Neural crest cell (in vitro differentiated cells): ENCODE results near the gene NSG2. TPM values are rescaled to one million over a fixed set of nuclear protein-coding genes. Genes with fewer than 3 reads are reported as not detected.
"Not testable (repeated sequence)": the region's sequence is repeated elsewhere in the genome, so short reads cannot be mapped to it uniquely, and the experiment has no call there.

Experiments used
- DNase-seq: peaks from one replicate; pipeline ENCODE4 v3.0.0; 2021; ENCODE audit warnings: low read depth, mixed read lengths, low spot score
- H3K27ac Mint-ChIP-seq: one replicate; pipeline ENCODE4 v1.8.0; 2021; ENCODE audit warnings: mild to moderate bottlenecking, mixed read lengths; ENCODE audit not compliant: unreplicated experiment
- H3K27me3 Mint-ChIP-seq: 2 replicates; pipeline ENCODE4 v1.8.0; 2021; ENCODE audit warnings: low read depth, mild to moderate bottlenecking, mixed read lengths
- H3K36me3 Mint-ChIP-seq: 2 replicates; pipeline ENCODE4 v1.8.0; 2021; ENCODE audit warnings: low read depth, mild to moderate bottlenecking, mixed read lengths
- H3K4me1 Mint-ChIP-seq: 2 replicates; pipeline ENCODE4 v1.8.0; 2021; ENCODE audit warnings: mixed read lengths
- H3K4me3 Mint-ChIP-seq: one replicate; pipeline ENCODE4 v1.8.0; 2021; ENCODE audit warnings: mild to moderate bottlenecking, mixed read lengths
- H3K9me3 Mint-ChIP-seq: 2 replicates; pipeline ENCODE4 v1.8.0; 2021; ENCODE audit warnings: mixed read lengths
- total RNA-seq: library from RNA; stranded (reverse); gene quantifications from 2 replicates; pipeline ENCODE4 v1.2.1, GENCODE V29; 2021
- TF ChIP-seq, protein P1 (sequence below): fragments of 200-600 bp; sonication (generic); conservative IDR thresholded peaks from 2 replicates; pipeline ENCODE4 v1.5.0; 2021; ENCODE audit warnings: antibody characterized with exemption, mild to moderate bottlenecking

The NSG2 gene
- total RNA-seq, 1 donor from 2014 or later = 4.0 TPM

DNA sequence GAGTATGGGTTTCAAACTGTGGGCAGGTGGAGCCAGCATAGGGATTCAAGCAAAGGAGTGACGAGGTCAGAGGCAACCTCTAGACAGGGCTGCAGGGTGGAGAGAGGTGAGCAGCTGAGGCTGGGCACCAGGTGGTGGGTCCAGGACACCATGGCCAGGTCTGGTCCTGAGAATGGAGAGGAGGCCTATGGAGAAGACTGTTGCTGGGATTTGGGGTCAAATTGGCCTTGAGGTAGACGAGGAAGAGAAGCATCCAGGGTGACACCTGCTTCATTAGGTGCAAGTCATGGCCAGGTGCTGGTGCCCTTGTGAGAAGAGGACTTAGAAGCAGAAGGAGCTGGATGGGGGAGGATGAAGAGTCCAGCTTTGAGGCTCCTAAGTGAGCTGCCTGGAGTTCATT lies 99.6 kb downstream of the NSG2 start:
- Mint-ChIP-seq H3K4me1 (peaks cover 13% of the 10 kb centered on the region), H3K27me3 (peaks cover 18% of the 10 kb centered on the region), H3K4me3 (no peak overlapping the region), H3K36me3 (no peaks in the 10 kb centered on the region), H3K9me3 (no peaks in the 10 kb centered on the region), H3K27ac (peak overlapping the region; percentile 70)
- TF ChIP-seq, protein P1, sequence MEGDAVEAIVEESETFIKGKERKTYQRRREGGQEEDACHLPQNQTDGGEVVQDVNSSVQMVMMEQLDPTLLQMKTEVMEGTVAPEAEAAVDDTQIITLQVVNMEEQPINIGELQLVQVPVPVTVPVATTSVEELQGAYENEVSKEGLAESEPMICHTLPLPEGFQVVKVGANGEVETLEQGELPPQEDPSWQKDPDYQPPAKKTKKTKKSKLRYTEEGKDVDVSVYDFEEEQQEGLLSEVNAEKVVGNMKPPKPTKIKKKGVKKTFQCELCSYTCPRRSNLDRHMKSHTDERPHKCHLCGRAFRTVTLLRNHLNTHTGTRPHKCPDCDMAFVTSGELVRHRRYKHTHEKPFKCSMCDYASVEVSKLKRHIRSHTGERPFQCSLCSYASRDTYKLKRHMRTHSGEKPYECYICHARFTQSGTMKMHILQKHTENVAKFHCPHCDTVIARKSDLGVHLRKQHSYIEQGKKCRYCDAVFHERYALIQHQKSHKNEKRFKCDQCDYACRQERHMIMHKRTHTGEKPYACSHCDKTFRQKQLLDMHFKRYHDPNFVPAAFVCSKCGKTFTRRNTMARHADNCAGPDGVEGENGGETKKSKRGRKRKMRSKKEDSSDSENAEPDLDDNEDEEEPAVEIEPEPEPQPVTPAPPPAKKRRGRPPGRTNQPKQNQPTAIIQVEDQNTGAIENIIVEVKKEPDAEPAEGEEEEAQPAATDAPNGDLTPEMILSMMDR = no peak
- DNase-seq = no peak

DNA sequence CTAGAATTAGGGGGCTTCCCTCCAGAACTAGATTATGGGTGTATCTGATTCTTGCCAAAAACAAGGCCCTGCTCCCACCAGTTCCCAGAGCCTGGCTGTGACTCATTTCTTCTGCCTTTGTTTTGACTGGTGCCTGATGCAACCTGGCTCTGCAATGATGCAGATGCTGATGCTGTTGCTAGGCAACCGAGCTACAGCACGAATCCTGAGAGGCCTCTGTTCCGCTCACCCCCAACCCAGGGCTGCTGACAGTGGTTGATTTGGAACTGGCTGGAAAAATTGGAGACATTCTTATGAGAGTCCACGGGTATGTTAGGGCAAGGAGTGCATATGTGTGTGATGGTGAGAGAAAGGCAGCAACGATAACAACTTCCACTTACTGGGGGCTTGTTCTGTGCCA lies 100.3 kb downstream of the NSG2 start:
- DNase-seq = peak; percentile 22
- H3K27ac Mint-ChIP-seq = peak overlapping the region; percentile 66
- H3K27me3 Mint-ChIP-seq = peaks cover 18% of the 10 kb centered on the region
- H3K36me3 Mint-ChIP-seq = no peaks in the 10 kb centered on the region
- H3K4me3 Mint-ChIP-seq = no peak overlapping the region
- peaks cover 9% of the 10 kb centered on the region for H3K4me1 Mint-ChIP-seq
- TF ChIP-seq, protein P1 = no peak
- H3K9me3 Mint-ChIP-seq = no peaks in the 10 kb centered on the region

DNA sequence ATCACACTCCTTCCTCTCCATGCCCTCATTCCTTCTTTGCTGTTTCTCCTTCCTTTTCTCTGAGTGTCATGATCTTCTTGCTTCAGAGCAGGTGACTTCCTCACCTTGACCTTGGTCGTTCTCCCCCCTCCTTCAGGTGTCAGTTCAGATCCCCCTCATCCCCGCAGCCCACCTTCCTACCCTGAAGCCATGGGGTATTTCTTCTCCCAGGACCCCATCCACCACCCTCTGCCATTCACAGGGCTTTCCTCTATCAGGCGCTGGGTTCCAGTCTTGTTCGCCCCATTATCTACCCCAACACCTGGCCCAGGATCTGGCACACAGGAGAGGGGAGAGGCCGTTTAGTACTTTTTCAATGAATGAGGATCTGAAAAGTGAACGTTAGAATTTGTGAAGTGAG lies 101.0 kb downstream of the NSG2 start:
- Mint-ChIP-seq H3K36me3 (no peaks in the 10 kb centered on the region), H3K4me3 (no peak overlapping the region), H3K9me3 (no peaks in the 10 kb centered on the region), H3K4me1 (peaks cover 4% of the 10 kb centered on the region), H3K27me3 (peaks cover 18% of the 10 kb centered on the region), H3K27ac (no peak overlapping the region)
- no peak for DNase-seq
- TF ChIP-seq, protein P1 = no peak

DNA sequence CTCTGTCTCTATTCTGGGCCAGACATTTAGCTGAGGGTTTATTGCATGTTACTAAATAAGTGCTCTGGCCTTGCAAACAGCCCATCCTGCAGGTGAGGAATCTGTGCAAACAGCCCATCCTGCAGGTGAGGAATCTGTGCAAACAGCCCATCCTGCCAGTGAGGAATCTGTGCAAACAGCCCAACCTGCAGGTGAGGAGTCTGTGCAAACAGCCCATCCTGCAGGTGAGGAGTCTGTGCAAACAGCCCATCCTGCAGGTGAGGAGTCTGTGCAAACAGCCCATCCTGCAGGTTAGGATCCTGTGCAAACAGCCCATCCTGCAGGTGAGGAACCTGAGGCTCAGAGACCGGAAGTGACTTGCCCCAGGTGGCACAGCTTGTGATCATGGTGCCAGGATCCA lies 101.5 kb downstream of the NSG2 start:
- H3K4me3 Mint-ChIP-seq, H3K9me3 Mint-ChIP-seq, H3K36me3 Mint-ChIP-seq, H3K27ac Mint-ChIP-seq, H3K4me1 Mint-ChIP-seq, DNase-seq: not testable (repeated sequence)
- H3K27me3 Mint-ChIP-seq = peaks cover 18% of the 10 kb centered on the region

DNA sequence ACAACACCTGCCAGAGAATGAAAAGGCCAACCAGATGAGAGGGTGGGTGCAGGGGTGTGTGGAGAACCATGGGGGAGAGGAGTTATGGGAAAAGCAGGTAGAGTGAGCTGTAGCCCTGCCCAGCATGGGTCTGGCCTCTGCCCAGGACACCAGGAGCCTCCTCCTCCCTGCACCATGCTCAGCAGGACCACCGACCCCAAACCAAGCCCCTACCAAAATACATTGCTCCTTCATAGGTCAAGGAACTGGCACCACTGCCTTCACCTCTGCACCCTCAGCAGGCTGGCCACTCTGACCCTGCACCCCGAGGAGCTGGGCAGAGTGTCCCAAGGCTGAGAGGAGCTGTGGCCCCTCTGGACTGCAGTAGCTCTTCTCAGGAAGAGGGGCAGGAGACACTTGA lies 102.0 kb downstream of the NSG2 start:
- DNase-seq = no peak
- Mint-ChIP-seq H3K4me3 (no peak overlapping the region), H3K27me3 (peaks cover 18% of the 10 kb centered on the region), H3K4me1 (peaks cover 4% of the 10 kb centered on the region), H3K36me3 (no peaks in the 10 kb centered on the region), H3K9me3 (no peaks in the 10 kb centered on the region), H3K27ac (no peak overlapping the region)
- TF ChIP-seq, protein P1 = no peak

DNA sequence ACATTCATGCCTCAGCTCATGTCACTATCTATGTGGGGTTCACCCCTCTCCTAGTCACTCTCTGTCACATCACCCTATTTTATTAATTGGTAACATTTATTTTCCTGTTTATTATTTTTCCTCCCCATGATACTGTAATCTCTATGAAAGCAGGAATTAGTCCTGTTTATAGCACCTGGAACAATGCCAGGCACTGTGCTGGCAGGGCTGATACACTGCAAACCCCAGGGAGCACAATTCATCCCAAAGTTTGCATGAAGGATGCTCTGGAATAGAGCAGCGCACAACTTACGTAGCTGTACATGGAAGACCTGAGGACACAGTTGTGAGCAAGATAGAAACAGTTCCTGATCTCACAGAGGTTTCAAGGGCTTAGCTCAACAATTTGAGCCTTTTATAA lies 103.2 kb downstream of the NSG2 start:
- Mint-ChIP-seq H3K27ac (no peak overlapping the region), H3K27me3 (peaks cover 18% of the 10 kb centered on the region), H3K36me3 (no peaks in the 10 kb centered on the region)

More for the DNA sequence above, 103.2 kb downstream of the NSG2 start:
- TF ChIP-seq, protein P1 = no peak
- peaks cover 4% of the 10 kb centered on the region for H3K4me1 Mint-ChIP-seq
- H3K9me3 Mint-ChIP-seq = no peaks in the 10 kb centered on the region
- no peak for DNase-seq
- H3K4me3 Mint-ChIP-seq = no peak overlapping the region
